K562 (cell line): Measurements from ENCODE around the gene MAML3. TPM values are rescaled to one million over a fixed set of nuclear protein-coding genes. Genes with fewer than 3 reads are reported as not detected.

Experiments
- ATAC-seq: fragments of 200-7000 bp; cut with Tn5 transposase; 3 replicates; pipeline ENCODE4 v1.9.1; 2020; ENCODE audit warnings: moderate library complexity
- BruUV-seq: library from RNA; stranded (reverse); fragments of 400-500 nt; replicated peaks from 2 replicates; lab custom pipeline; 2021; lab: Mats Ljungman, UMichigan
- CTCF ChIA-PET: fragments of 300-600 bp; formaldehyde crosslinking; extraction: SDS; loops from one replicate; lab custom pipeline; 2021; ENCODE audit warnings: low intra/inter-chr PET ratio; lab: Yijun Ruan, JAX
- POLR2A ChIA-PET: fragments of 300-600, 350-650 bp; sonication (Branson Sonifier 250); formaldehyde crosslinking; extraction: SDS; loops from one replicate; lab custom pipeline; 2021; ENCODE audit warnings: antibody characterized with exemption, inconsistent platforms; lab: Yijun Ruan, JAX
- DNase-seq, 4 experiments: peaks; one replicate each; pipeline versions ENCODE4 v3.0.0 to v3.0.0-alpha.2; 2011 to 2018; ENCODE audit warnings: low spot score in 3 of 4, mixed read lengths in 3 of 4; ENCODE audit errors: extremely low read depth in 1 of 4
- FAIRE-seq: peaks from 2 replicates; lab custom pipeline; 2011; peaks lifted over from hg19 to GRCh38; lab: Jason Lieb, UNC
- H2AFZ ChIP-seq: 2 replicates; pipeline ENCODE4 v1.6.0; 2011; ENCODE audit warnings: low read depth, low read length, control low read depth, inconsistent platforms
- H3K27ac ChIP-seq: fragments of 200-600 bp; 3 replicates; pipeline ENCODE4 v1.8.0; 2011; ENCODE audit warnings: low read depth, mild to moderate bottlenecking, control low read depth, inconsistent platforms, low read length, moderate library complexity, mixed read lengths; ENCODE audit errors: extremely low read depth
- H3K27me3 ChIP-seq, 2 experiments: fragments of 300-600 bp in 1 of 2; 2 replicates in 1 of 2; 3 replicates in 1 of 2; pipeline versions ENCODE4 v1.6.0 to v1.8.0; 2011; ENCODE audit warnings: inconsistent platforms in 2 of 2, low read length in 2 of 2, mild to moderate bottlenecking in 1 of 2, mixed read lengths in 1 of 2, moderate library complexity in 1 of 2; ENCODE audit not compliant: control insufficient read depth in 2 of 2, insufficient read depth in 2 of 2
- H3K36me3 ChIP-seq: fragments of 300-600 bp; 3 replicates; pipeline ENCODE4 v1.8.0; 2011; ENCODE audit warnings: mild to moderate bottlenecking, low read length, inconsistent platforms; ENCODE audit not compliant: control insufficient read depth, insufficient read depth
- H3K4me1 ChIP-seq, 2 experiments: fragments of 200-600 bp in 1 of 2; replicated peaks in 1 of 2; 2 replicates in 1 of 2; 3 replicates in 1 of 2; pipeline versions ENCODE4 v1.5.1 to v1.8.0; 2011; ENCODE audit warnings: inconsistent platforms in 2 of 2, low read length in 2 of 2, mild to moderate bottlenecking in 1 of 2, mixed read lengths in 1 of 2, moderate library complexity in 1 of 2; ENCODE audit not compliant: control insufficient read depth in 2 of 2, insufficient read depth in 2 of 2
- H3K4me2 ChIP-seq: 2 replicates; pipeline ENCODE4 v1.6.1; 2011; ENCODE audit warnings: low read length, control low read depth, inconsistent platforms, mixed read lengths; ENCODE audit not compliant: insufficient read depth
- H3K4me3 ChIP-seq: fragments of 200-600 bp; sonication (generic), shearing (Covaris generic); 2 replicates; pipeline ENCODE4 v1.5.1; 2016; ENCODE audit warnings: control low read depth, inconsistent platforms
- H3K79me2 ChIP-seq: fragments of 200-600 bp; 3 replicates; pipeline ENCODE4 v1.8.0; 2011; ENCODE audit warnings: low read length, inconsistent platforms; ENCODE audit not compliant: control insufficient read depth, insufficient read depth
- H3K9ac ChIP-seq, 2 experiments: 2 replicates each; pipeline versions ENCODE4 v1.6.0 to v1.6.1; 2011; ENCODE audit warnings: low read depth in 2 of 2, low read length in 2 of 2, control low read depth in 1 of 2, inconsistent platforms in 1 of 2, mild to moderate bottlenecking in 1 of 2, mixed read lengths in 1 of 2; ENCODE audit not compliant: insufficient read depth in 1 of 2
- H3K9me1 ChIP-seq: one replicate; pipeline ENCODE4 v1.6.0; 2011; ENCODE audit warnings: inconsistent platforms, mild to moderate bottlenecking, low read length, moderate library complexity; ENCODE audit not compliant: control insufficient read depth, insufficient read depth
- H3K9me3 ChIP-seq: replicated peaks from 2 replicates; pipeline ENCODE4 v1.5.1; 2011; ENCODE audit warnings: low read depth, low read length, inconsistent platforms; ENCODE audit not compliant: control insufficient read depth, insufficient read depth
- H4K20me1 ChIP-seq: replicated peaks from 2 replicates; pipeline ENCODE4 v1.6.1; 2011; ENCODE audit warnings: low read length, inconsistent platforms, mixed read lengths; ENCODE audit not compliant: control insufficient read depth, insufficient read depth
- BCLAF1 ChIP-seq, 2 experiments: fragments of 450-650 bp in 1 of 2; IDR thresholded peaks; 2 replicates each; pipeline ENCODE4 v1.6.1; 2011 to 2017; ENCODE audit warnings: low read depth in 2 of 2, antibody characterized with exemption in 1 of 2, borderline replicate concordance in 1 of 2, low read length in 1 of 2, mild to moderate bottlenecking in 1 of 2, mixed read lengths in 1 of 2; ENCODE audit not compliant: control insufficient read depth in 1 of 2
- COPS2 ChIP-seq: fragments of 450-650 bp; conservative IDR thresholded peaks from 2 replicates; pipeline ENCODE4 v1.6.1; 2016; ENCODE audit warnings: mild to moderate bottlenecking, moderate library complexity
- ETV1 ChIP-seq: fragments of 450-650 bp; conservative IDR thresholded peaks from 2 replicates; pipeline ENCODE4 v1.6.1; 2016; ENCODE audit warnings: missing genetic modification characterization, control low read depth, low read depth, missing compliant biosample characterization
- NCOA6 ChIP-seq: fragments of 450-650 bp; IDR thresholded peaks from 2 replicates; pipeline ENCODE4 v1.6.1; 2017; ENCODE audit warnings: mild to moderate bottlenecking
- TAF7 ChIP-seq: fragments of 450-650 bp; IDR thresholded peaks from 2 replicates; pipeline ENCODE4 v1.6.1; 2016; ENCODE audit warnings: missing genetic modification characterization, missing compliant biosample characterization
- THRB ChIP-seq: fragments of 450-650 bp; formaldehyde crosslinking; conservative IDR thresholded peaks from 2 replicates; pipeline ENCODE4 v1.4.0; 2022; ENCODE audit warnings: mild to moderate bottlenecking, missing genetic modification characterization
- YBX1 ChIP-seq: fragments of 450-650 bp; IDR thresholded peaks from 2 replicates; pipeline ENCODE4 v1.7.1; 2016; ENCODE audit warnings: mild to moderate bottlenecking
- WGBS: fragments of 100-300 bp; shearing (Covaris generic); methylation state at CpG from one replicate; pipeline ENCODE4 v1.1.6; 2016; ENCODE audit warnings: low coverage, mixed read lengths; ENCODE audit not compliant: insufficient coverage; ENCODE audit errors: missing lambda C conversion rate; 5-methylcytosine and 5-hydroxymethylcytosine counted together
- in situ Hi-C: fragments of 300-500 bp; cut with MboI; formaldehyde crosslinking; loops from 4 replicates; pipeline ENCODE4 v1.15.0; 2018; ENCODE audit warnings: inconsistent platforms, mixed read lengths
- intact Hi-C: fragments of 100-400 bp; cut with micrococcal nuclease; formaldehyde crosslinking; loops from 2 replicates; pipeline ENCODE4 v1.14.2; 2022
- polyA plus RNA-seq, 8 experiments: library from polyadenylated mRNA; depleted of rRNA in 4 of 8; stranded (reverse) in 5 of 8; unstranded in 3 of 8; fragments of >200 nt; fragmentation: Nextera tagmentation in 2 of 8; fragmentation: Illumina TruSeq in 1 of 8; extraction: Ambion mirVana in 2 of 8; extraction: Trizol in 1 of 8; gene quantifications; 2 replicates each; pipeline versions ENCODE4 v1.2.1 to v1.2.3, GENCODE V29; 2011 to 2014; ENCODE audit warnings: inconsistent platforms in 1 of 8, missing spikeins in 1 of 8
- total RNA-seq, 7 experiments: library from RNA; depleted of rRNA in 6 of 7; stranded (reverse); fragments of >200 nt in 6 of 7; fragmentation: Illumina TruSeq in 2 of 7; extraction: Trizol in 2 of 7; gene quantifications; 2 replicates each; pipeline versions ENCODE4 v1.2.1 to v1.2.3, GENCODE V29; 2011 to 2021; ENCODE audit warnings: low replicate concordance in 1 of 7
- TF ChIP-seq, protein P1 (sequence below): fragments of 450-650 bp; IDR thresholded peaks from 2 replicates; pipeline ENCODE4 v1.6.1; 2016; ENCODE audit warnings: antibody characterized with exemption

The MAML3 gene
- total and polyA plus RNA-seq, 9 of the 15 experiments (the other 6 are each of a cell fraction or from before 2014, with no cell fraction given): 0.01 to 0.55 (median 0.25) TPM

DNA sequence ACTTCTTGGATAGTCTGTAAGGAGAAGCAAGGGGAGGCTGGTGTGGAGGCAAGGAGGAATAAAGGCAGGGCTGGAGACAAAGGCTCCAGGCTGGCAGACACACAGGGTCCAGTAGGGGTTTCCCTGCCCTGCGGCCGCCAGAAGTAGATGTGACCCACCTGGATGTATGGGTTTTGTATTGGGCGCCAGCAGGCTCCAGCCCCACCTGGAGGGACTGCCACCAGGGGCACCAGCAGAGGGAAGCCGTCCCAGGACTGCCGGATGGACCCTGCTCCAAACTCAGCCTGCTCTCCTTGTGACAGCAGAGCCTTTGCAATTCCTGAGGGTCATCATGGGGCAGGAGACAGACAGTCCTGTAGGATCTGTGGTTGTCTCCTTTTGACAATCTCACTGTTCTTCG is 435.6 kb downstream of the MAML3 start:
- no peak for DNase-seq
- BruUV-seq: no TSS peak
- H3K4me3 ChIP-seq: no peak overlapping the region
- no peaks in the 10 kb centered on the region for H3K79me2 ChIP-seq
- no peaks in the 10 kb centered on the region; the same call in 1 of the 2 replicates for H4K20me1 ChIP-seq
- CTCF ChIA-PET: no interaction called here
- H3K9ac ChIP-seq: 0 out of 4 replicates have a peak overlapping the region, but pooled peaks of 1 of the 2 experiments have one; percentile 48
- no peak for FAIRE-seq
- 47% methylated on average over 6 of the region's 6 CpGs for WGBS
- H3K9me1 ChIP-seq: no peaks in the 10 kb centered on the region
- no peak overlapping the region for H3K27ac ChIP-seq
- intact Hi-C loops (no loop called here), in situ Hi-C loops (no loop called here)
- H3K36me3 ChIP-seq: no peaks in the 10 kb centered on the region
- H3K27me3 ChIP-seq: no peaks in the 10 kb centered on the region
- H3K4me2 ChIP-seq: no peak overlapping the region
- no peaks in the 10 kb centered on the region for H3K9me3 ChIP-seq
- POLR2A ChIA-PET: no interaction called here
- no peak overlapping the region for H2AFZ ChIP-seq
- no peak; the same call in 2 of the 3 replicates for ATAC-seq
- H3K4me1 ChIP-seq: no peaks in the 10 kb centered on the region
- no peak for TF ChIP-seq COPS2
- no peak for TF ChIP-seq ETV1 (tag)
- TF ChIP-seq, protein P1, sequence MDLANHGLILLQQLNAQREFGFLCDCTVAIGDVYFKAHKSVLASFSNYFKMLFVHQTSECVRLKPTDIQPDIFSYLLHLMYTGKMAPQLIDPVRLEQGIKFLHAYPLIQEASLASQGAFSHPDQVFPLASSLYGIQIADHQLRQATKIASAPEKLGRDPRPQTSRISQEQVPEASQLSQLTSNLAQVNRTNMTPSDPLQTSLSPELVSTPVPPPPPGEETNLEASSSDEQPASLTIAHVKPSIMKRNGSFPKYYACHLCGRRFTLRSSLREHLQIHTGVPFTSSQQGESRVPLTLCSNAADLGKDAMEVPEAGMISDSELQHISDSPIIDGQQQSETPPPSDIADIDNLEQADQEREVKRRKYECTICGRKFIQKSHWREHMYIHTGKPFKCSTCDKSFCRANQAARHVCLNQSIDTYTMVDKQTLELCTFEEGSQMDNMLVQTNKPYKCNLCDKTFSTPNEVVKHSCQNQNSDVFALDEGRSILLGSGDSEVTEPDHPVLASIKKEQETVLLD: no peak
- TF ChIP-seq BCLAF1 (IDR thresholded peaks at IDR 0.05; ENCODE audit: borderline replicate concordance in 1 of 2, control insufficient read depth in 1 of 2, low read depth in 2 of 2, low read length in 1 of 2): no peak
- no peak for TF ChIP-seq TAF7 (tag)
- TF ChIP-seq THRB (CRISPR knock-in tag): no peak
- TF ChIP-seq NCOA6: no peak
- no peak for TF ChIP-seq YBX1
